ENCODE measurements around the gene CAMTA1.

The CAMTA1 gene

DNA sequence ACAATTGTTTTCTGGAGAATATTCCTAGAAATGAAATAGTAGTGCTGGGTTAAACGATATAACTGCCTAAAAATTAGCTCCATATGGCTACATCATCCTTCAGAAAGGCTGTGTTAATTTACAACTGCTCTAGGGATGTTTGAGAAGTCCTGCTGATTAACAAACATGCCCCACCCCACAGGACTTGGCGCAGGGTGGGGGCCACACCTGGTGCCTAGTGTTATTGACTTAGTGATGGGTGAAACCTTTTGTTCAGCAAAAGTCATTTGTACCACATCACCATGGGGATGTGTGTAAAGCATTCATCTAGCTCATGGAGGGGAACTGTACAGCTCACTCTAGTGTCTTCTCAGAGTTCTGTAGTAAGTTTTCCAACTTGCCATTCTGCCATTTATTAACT is 492.8 kb downstream of the CAMTA1 start:
- Histone ChIP-seq H4K20me1 (ENCODE audit: low read depth, low read length) (no peaks in the 10 kb centered on the region), H3K27me3 (ENCODE audit: low read length) (no peaks in the 10 kb centered on the region), H3K4me3 (ENCODE audit: insufficient read depth, low read length, poor library complexity, severe bottlenecking) (no peak overlapping the region), H3K79me2 (ENCODE audit: insufficient read depth, low read length) (no peaks in the 10 kb centered on the region), H3K36me3 (ENCODE audit: low read length) (no peaks in the 10 kb centered on the region), H3F3A (ENCODE audit: insufficient read depth) (no peaks in the 10 kb centered on the region), H3K27ac (ENCODE audit: low read depth, low read length) (no peak overlapping the region), H3K9me2 (replicated peaks; ENCODE audit: insufficient read depth, low read length) (no peaks in the 10 kb centered on the region), H3K9ac (ENCODE audit: low read length) (no peak overlapping the region), H3K4me2 (ENCODE audit: low read depth, low read length, poor library complexity, severe bottlenecking) (no peak overlapping the region), H3K9me3 (ENCODE audit: insufficient read depth, low read length) (no peaks in the 10 kb centered on the region), H2AFZ (ENCODE audit: low read depth, low read length, severe bottlenecking) (no peak overlapping the region)
- no peak for TF ChIP-seq EZH2phosphoT487 (conservative IDR thresholded peaks at IDR 0.05; ENCODE audit: low read length)
- TF ChIP-seq, protein P1, sequence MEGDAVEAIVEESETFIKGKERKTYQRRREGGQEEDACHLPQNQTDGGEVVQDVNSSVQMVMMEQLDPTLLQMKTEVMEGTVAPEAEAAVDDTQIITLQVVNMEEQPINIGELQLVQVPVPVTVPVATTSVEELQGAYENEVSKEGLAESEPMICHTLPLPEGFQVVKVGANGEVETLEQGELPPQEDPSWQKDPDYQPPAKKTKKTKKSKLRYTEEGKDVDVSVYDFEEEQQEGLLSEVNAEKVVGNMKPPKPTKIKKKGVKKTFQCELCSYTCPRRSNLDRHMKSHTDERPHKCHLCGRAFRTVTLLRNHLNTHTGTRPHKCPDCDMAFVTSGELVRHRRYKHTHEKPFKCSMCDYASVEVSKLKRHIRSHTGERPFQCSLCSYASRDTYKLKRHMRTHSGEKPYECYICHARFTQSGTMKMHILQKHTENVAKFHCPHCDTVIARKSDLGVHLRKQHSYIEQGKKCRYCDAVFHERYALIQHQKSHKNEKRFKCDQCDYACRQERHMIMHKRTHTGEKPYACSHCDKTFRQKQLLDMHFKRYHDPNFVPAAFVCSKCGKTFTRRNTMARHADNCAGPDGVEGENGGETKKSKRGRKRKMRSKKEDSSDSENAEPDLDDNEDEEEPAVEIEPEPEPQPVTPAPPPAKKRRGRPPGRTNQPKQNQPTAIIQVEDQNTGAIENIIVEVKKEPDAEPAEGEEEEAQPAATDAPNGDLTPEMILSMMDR (IDR thresholded peaks at IDR 0.05; ENCODE audit: insufficient read depth, low read length, poor library complexity, severe bottlenecking): no peak

DNA sequence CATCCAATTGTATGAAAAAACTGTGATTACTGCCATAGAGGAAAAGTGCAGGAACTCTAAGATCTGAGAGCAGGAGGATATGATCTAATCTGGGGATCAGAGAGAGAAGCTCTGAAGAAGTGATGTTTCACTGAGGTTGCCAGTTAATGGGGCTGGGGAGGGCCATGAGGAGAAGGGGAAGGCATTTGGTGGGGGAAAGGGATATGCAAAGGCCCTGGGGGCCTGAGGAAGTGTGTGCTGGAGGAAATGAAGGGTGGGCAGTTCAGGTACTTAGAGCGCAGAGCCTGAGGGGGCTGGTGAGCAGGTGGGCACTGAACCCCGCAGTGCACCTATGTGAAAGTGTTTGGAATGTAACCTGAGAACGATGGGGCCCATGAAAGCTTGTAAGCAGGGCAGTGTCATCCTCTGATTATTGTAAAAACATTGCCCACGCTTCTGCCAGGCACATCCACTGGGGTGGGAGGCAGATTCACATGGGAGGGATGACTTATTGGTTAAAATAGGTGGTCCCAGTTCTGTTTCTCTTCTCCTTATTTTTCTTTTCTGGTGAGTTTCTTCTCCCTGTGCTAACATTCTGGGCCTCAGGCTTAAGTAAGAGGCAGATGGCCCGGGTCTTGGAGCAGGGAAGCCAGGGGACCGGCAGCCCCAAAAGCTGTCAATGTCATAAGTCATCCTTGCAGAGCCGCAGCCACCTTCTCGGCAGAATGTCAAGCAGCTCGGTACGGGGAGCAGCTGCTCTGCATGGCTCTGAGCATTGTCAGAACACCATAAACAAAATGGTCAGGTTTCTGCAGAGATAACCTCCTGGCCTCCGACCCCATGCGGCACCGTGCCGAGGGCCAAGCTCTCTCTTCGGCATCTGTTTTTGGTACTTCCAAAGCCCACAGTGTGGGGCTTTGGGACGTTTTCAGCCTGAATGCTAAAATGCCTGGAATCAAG is 493.8 kb downstream of the CAMTA1 start:
- Histone ChIP-seq H3F3A (ENCODE audit: insufficient read depth) (no peaks in the 10 kb centered on the region), H3K9ac (ENCODE audit: low read length) (no peak overlapping the region), H3K27ac (ENCODE audit: low read depth, low read length) (no peak overlapping the region), H2AFZ (ENCODE audit: low read depth, low read length, severe bottlenecking) (no peak overlapping the region), H3K4me3 (ENCODE audit: insufficient read depth, low read length, poor library complexity, severe bottlenecking) (no peak overlapping the region), H3K79me2 (ENCODE audit: insufficient read depth, low read length) (no peaks in the 10 kb centered on the region), H3K36me3 (ENCODE audit: low read length) (no peaks in the 10 kb centered on the region), H3K4me2 (ENCODE audit: low read depth, low read length, poor library complexity, severe bottlenecking) (no peak overlapping the region), H3K9me2 (replicated peaks; ENCODE audit: insufficient read depth, low read length) (no peaks in the 10 kb centered on the region), H3K9me3 (ENCODE audit: insufficient read depth, low read length) (no peaks in the 10 kb centered on the region), H4K20me1 (ENCODE audit: low read depth, low read length) (no peaks in the 10 kb centered on the region), H3K27me3 (ENCODE audit: low read length) (no peaks in the 10 kb centered on the region)
- TF ChIP-seq, protein P1 (IDR thresholded peaks at IDR 0.05; ENCODE audit: insufficient read depth, low read length, poor library complexity, severe bottlenecking): no peak
- no peak for TF ChIP-seq EZH2phosphoT487 (conservative IDR thresholded peaks at IDR 0.05; ENCODE audit: low read length)

DNA sequence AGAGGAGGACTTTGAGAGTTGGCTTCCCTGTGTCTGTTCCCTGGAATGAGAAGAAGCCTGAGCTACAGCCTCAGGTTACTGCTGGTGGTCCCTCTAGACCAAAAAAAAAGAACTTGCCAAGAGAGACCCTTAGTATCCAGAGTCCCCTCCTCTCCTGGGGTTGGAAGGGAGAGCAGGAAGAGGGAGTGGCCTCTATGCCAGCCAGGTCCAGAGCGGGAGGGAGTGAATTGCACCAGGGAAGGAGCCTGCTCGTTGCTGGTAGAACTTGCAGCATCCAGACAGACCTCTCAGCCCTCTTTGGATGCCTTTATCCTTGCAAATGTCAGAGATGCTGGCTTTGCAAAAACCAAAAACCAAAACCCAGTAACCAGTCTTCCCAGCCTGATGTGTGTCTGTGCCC is 494.5 kb downstream of the CAMTA1 start:
- Histone ChIP-seq H3K9me2 (replicated peaks; ENCODE audit: insufficient read depth, low read length) (no peaks in the 10 kb centered on the region), H4K20me1 (ENCODE audit: low read depth, low read length) (no peaks in the 10 kb centered on the region), H3K9ac (ENCODE audit: low read length) (no peak overlapping the region), H3K9me3 (ENCODE audit: insufficient read depth, low read length) (no peaks in the 10 kb centered on the region), H3K4me2 (ENCODE audit: low read depth, low read length, poor library complexity, severe bottlenecking) (no peak overlapping the region), H3K36me3 (ENCODE audit: low read length) (no peaks in the 10 kb centered on the region), H2AFZ (ENCODE audit: low read depth, low read length, severe bottlenecking) (no peak overlapping the region), H3K27ac (ENCODE audit: low read depth, low read length) (no peak overlapping the region), H3K4me3 (ENCODE audit: insufficient read depth, low read length, poor library complexity, severe bottlenecking) (no peak overlapping the region), H3F3A (ENCODE audit: insufficient read depth) (no peaks in the 10 kb centered on the region), H3K79me2 (ENCODE audit: insufficient read depth, low read length) (no peaks in the 10 kb centered on the region), H3K27me3 (ENCODE audit: low read length) (no peaks in the 10 kb centered on the region)
- TF ChIP-seq EZH2phosphoT487 (conservative IDR thresholded peaks at IDR 0.05; ENCODE audit: low read length): no peak
- TF ChIP-seq, protein P1 (IDR thresholded peaks at IDR 0.05; ENCODE audit: insufficient read depth, low read length, poor library complexity, severe bottlenecking): no peak

All from SU-DHL-6 (cell line).